Right atrium auricular region (tissue), 2 donors: ENCODE measurements around the gene LGI4. TPM values are rescaled to one million over a fixed set of nuclear protein-coding genes. Genes with fewer than 3 reads are reported as not detected.

Experiments used
- DNase-seq: peaks from one replicate; pipeline ENCODE4 v3.0.0-alpha.2; 2019; ENCODE audit warnings: low spot score
- H3K27ac ChIP-seq, 2 donors: fragments of 200-600 bp; sonication (generic); 1 replicate in 1 of 2; 2 replicates in 1 of 2; pipeline ENCODE4 v1.5.1; 2016 to 2019
- H3K27me3 ChIP-seq, 2 donors: fragments of 200-600 bp; sonication (generic); one replicate each; pipeline versions ENCODE4 v1.5.1 to v1.6.0; 2017 to 2019
- H3K36me3 ChIP-seq: fragments of 200-600 bp; sonication (generic); one replicate; pipeline ENCODE4 v1.5.1; 2016
- H3K4me1 ChIP-seq, 2 donors: fragments of 200-600 bp; sonication (generic); one replicate each; pipeline versions ENCODE4 v1.5.1 to v1.6.0; 2017 to 2019
- H3K4me3 ChIP-seq, 2 donors: fragments of 200-600 bp; sonication (generic); 1 replicate in 1 of 2; 2 replicates in 1 of 2; pipeline ENCODE4 v1.5.1; 2017 to 2019; ENCODE audit warnings: mild to moderate bottlenecking in 1 of 2, moderate library complexity in 1 of 2
- H3K9me3 ChIP-seq, 2 donors: fragments of 200-600 bp; sonication (generic); one replicate each; pipeline ENCODE4 v1.5.1; 2019
- CTCF ChIP-seq, 2 donors: fragments of 200-600 bp; sonication (generic); IDR thresholded peaks; one replicate each; pipeline ENCODE4 v1.5.1; 2019; ENCODE audit warnings: antibody characterized with exemption in 2 of 2
- total RNA-seq, 2 donors: library from RNA; depleted of rRNA; stranded (reverse); fragments of >200 nt; gene quantifications; one replicate each; pipeline ENCODE4 v1.1.0, GENCODE V29; 2016

The LGI4 gene
- total RNA-seq, 2 donors from 2014 or later: 10.9 to 42.5 TPM

DNA sequence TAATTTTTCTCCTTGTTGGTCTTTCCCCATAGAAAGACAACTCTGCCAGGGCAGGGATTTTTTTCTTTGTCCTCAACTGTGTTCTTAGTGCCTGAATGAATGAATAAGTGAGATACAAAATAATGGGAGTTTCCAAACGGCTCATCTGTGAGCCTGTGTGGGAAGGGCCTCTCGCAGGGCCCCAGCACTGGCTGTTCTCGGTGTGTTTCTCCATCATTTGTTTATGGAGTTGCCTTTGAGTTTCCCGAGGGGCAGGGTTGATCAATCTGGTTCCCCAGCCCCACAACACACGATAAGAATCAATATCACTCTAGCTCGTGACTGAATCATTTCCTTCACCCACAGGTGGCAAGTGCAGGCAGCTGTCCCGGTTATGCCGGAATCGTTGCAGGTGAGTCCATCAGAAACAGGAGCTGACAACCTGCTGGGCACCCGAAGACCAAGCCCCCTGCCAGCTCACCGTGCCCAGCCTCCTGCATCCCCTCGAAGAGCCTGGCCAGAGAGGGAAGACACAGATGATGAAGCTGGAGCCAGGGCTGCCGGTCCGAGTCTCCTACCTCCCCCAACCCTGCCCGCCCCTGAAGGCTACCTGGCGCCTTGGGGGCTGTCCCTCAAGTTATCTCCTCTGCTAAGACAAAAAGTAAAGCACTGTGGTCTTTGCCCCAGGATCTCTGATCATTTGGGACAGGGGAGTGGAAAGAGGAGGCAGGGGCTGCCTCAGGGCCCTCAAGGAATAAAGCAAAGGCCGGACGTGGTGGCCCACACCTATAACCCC lies 34.5 kb upstream of the LGI4 start:
- Histone ChIP-seq H3K4me1 (no peaks in the 10 kb centered on the region), H3K27me3 (no peaks in the 10 kb centered on the region), H3K9me3 (peaks cover 0 to 19% of the 10 kb centered on the region in 2 donors), H3K4me3 (no peak overlapping the region), H3K36me3 (peaks cover 27% of the 10 kb centered on the region), H3K27ac (no peak overlapping the region)
- no peak for TF ChIP-seq CTCF (IDR thresholded peaks at IDR 0.05)
- DNase-seq: no peak

DNA sequence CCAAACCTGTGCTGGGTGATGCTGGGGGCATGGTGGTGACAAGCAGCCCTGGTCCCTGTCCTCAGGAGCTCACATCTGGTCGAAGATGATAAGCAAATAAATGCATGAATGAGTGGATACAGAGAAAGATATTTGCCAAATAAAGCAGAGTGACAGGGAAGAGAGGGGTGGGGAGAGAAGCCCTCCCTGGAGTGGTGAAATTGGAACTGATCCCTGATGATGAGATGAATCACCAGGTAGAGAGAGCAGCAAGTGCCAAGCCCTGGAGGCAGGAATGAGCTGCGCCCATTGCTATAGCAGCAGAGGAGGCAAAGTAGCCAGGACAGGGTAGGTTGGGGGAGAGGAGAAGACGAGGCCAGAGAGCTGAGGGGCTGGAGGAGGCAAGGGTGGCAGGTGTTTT lies 33.3 kb upstream of the LGI4 start:
- H3K27me3 ChIP-seq: no peaks in the 10 kb centered on the region
- no peaks in the 10 kb centered on the region for H3K4me1 ChIP-seq
- no peak for TF ChIP-seq CTCF (IDR thresholded peaks at IDR 0.05)
- H3K27ac ChIP-seq: no peak overlapping the region
- peaks cover 0 to 25% of the 10 kb centered on the region in 2 donors for H3K9me3 ChIP-seq
- H3K4me3 ChIP-seq: no peak overlapping the region
- DNase-seq: no peak
- peaks cover 37% of the 10 kb centered on the region for H3K36me3 ChIP-seq

DNA sequence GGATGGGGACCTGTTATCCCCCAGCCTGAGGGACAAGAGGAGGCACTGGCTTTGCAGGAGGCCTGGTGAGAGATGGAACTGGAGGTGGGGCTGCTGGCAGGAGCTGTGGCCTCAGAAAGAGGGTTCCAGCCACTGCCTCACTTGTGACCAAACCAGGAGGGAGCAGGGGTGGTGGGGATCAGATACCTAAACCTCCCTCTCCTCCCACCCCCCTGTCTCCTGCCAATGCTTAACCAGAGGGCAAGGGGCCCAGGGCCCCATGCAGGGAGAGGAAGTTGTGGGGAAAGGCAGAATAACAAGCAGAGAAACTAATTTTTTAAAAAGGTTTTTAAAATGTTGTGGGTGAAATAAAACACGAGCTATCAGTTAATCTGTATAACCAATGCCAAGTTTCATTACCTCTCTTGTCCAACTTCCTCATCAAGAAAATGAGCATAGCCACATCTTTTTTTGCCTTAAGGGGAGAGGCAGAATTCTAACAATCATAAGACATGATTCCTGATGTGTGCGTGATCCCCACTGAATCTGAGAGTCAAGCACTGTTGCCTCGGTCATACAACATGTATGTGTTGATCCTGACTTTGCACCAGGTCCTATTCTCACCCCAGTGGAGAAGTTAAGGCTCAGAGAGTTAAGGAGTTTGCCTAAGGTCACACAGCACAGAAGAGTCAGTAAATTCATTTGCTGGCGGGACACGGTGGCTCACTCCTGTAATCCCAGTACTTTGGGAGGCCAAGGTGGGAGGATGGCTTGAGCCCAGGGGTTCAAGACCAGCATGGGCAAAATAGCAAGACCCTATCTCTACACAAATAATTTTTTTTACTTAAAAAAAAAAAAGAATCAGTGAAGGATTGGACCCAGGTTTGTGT lies 32.6 kb upstream of the LGI4 start:
- Histone ChIP-seq H3K27me3 (no peaks in the 10 kb centered on the region), H3K36me3 (peaks cover 44% of the 10 kb centered on the region), H3K4me1 (no peaks in the 10 kb centered on the region), H3K9me3 (peaks cover 0 to 25% of the 10 kb centered on the region in 2 donors), H3K27ac (no peak overlapping the region), H3K4me3 (no peak overlapping the region)
- TF ChIP-seq CTCF (IDR thresholded peaks at IDR 0.05): no peak
- no peak for DNase-seq

DNA sequence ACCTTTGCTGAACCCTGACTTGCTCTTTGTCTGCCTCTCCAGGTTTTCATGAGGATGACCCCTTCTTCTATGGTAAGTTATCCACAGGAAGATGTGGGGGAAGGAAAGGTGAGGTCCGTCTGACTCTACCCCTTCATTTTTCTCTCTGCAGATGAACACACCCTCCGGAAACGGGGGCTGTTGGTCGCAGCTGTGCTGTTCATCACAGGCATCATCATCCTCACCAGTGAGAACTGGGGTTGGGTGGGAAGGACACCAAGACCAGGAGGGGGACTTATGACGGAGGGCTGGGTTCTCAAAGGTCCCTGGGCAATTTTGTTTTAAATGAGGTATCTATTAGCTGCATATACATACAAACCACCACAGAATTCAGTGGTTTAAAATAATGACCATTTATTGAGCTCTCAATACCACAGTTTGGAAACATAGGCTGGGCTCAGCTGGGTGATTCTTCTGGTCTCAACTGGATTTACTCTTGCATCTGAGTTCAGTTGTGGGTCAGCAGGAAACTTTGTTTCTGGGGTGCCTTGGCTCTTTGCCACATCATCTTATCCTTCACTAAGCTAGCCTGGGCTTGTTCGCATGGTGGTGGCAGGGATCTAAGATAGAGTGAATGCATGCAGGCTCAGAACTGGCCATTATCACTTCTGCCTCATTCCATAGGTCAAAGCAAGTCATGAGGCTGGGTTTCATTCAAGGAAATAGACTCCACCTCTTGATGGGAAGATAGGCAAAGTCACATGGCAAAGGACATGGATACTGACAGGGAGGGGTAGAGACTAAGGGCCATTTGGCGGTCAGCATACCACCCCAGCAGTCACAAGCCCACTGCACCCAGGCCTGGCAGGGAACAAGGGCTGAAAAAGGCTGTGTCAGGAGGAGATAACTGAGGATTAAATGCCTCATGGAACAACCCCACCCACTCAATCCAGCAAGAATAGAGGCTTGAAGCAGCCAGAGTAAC lies 31.5 kb upstream of the LGI4 start:
- no peak overlapping the region for H3K27ac ChIP-seq
- DNase-seq: no peak

More for the DNA sequence above, 31.5 kb upstream of the LGI4 start:
- Histone ChIP-seq H3K27me3 (no peaks in the 10 kb centered on the region), H3K36me3 (peaks cover 55% of the 10 kb centered on the region), H3K9me3 (peaks cover 0 to 25% of the 10 kb centered on the region in 2 donors), H3K4me3 (no peak overlapping the region), H3K4me1 (no peaks in the 10 kb centered on the region)
- no peak for TF ChIP-seq CTCF (IDR thresholded peaks at IDR 0.05)
